Body of pancreas (tissue), 4 donors: Measurements from ENCODE around the gene PTGES.

ENCODE experiments used
- CTCF ChIP-seq, 7 experiments: fragments of 450-650 bp in 4 of 7; fragments of 200-600 bp in 3 of 7; sonication (generic) in 3 of 7; IDR thresholded peaks; one replicate each; pipeline ENCODE4 v1.5.1; 2016 to 2019; ENCODE audit warnings: antibody characterized with exemption in 7 of 7
- POLR2A ChIP-seq, 3 donors: fragments of 450-650 bp; IDR thresholded peaks; one replicate each; pipeline ENCODE4 v1.6.1; 2016; ENCODE audit warnings: antibody characterized with exemption in 3 of 3, mild to moderate bottlenecking in 2 of 3

GRCh38 chr9:129794549-129794948 lies 41.7 kb upstream of the PTGES start:
- TF ChIP-seq CTCF (IDR thresholded peaks at IDR 0.05) (no peak), POLR2A (IDR thresholded peaks at IDR 0.05) (no peak)
